Measurements from ENCODE around the gene MAPK8IP3. TPM values are rescaled to one million over a fixed set of nuclear protein-coding genes. Genes with fewer than 3 reads are reported as not detected.

Gene MAPK8IP3
- polyA plus RNA-seq, 3 donors, result 55.4 to 85.5 (median 78.5) TPM

- DNase-seq, result no peak
These were observed 28.8 kb downstream of the MAPK8IP3 start for GRCh38 chr16:1734816-1735215.

GRCh38 chr16:1740234-1740633 lies 34.2 kb downstream of the MAPK8IP3 start:
- DNase-seq, result no peak

- DNase-seq, result no peak
These were observed 34.9 kb downstream of the MAPK8IP3 start for GRCh38 chr16:1740781-1741490.

GRCh38 chr16:1741553-1742165 lies 35.7 kb downstream of the MAPK8IP3 start:
- no peak for DNase-seq

GRCh38 chr16:1743376-1744337 lies 37.7 kb downstream of the MAPK8IP3 start:
- no peak for DNase-seq

GRCh38 chr16:1744338-1744840 lies 38.4 kb downstream of the MAPK8IP3 start:
- no peak for DNase-seq

GRCh38 chr16:1745181-1745899 lies 39.3 kb downstream of the MAPK8IP3 start:
- DNase-seq, result no peak

- no peak for DNase-seq
These were observed 40.1 kb downstream of the MAPK8IP3 start for GRCh38 chr16:1745900-1746692.

GRCh38 chr16:1746693-1747195 lies 40.7 kb downstream of the MAPK8IP3 start:
- no peak for DNase-seq

- no peak for DNase-seq
These were observed 41.9 kb downstream of the MAPK8IP3 start for GRCh38 chr16:1747934-1748333.

GRCh38 chr16:1749152-1750117 lies 43.4 kb downstream of the MAPK8IP3 start:
- DNase-seq, result no peak

GRCh38 chr16:1751946-1752345 lies 46.0 kb downstream of the MAPK8IP3 start:
- DNase-seq, result no peak

GRCh38 chr16:1752853-1753252 lies 46.9 kb downstream of the MAPK8IP3 start:
- DNase-seq, result no peak

GRCh38 chr16:1754204-1754603 lies 48.2 kb downstream of the MAPK8IP3 start:
- no peak for DNase-seq

GRCh38 chr16:1757714-1758461 lies 51.9 kb downstream of the MAPK8IP3 start:
- DNase-seq, result no peak

- DNase-seq, result no peak
These were observed 52.9 kb downstream of the MAPK8IP3 start for GRCh38 chr16:1758923-1759322.

- no peak for DNase-seq
These were observed 53.5 kb downstream of the MAPK8IP3 start for GRCh38 chr16:1759511-1759910.

- no peak for DNase-seq
These were observed 54.9 kb downstream of the MAPK8IP3 start for GRCh38 chr16:1760911-1761310.

GRCh38 chr16:1761751-1762150 lies 55.8 kb downstream of the MAPK8IP3 start:
- DNase-seq, result no peak
